ENCODE results near the gene RNF5.

The RNF5 gene

GRCh38 chr6:32178547-32179440, 589 bp downstream of the RNF5 start (continued):
- no peak for TF ChIP-seq ZNF514 (tag by site-specific recombination; IDR thresholded peaks at IDR 0.05)

- Histone ChIP-seq H3K36me3 (ENCODE audit: control insufficient read depth in 2 of 2, insufficient read depth in 1 of 2, low read length in 2 of 2) (peaks cover 0 to 46% of the 10 kb centered on the region in 2 experiments; a peak in 2 of 3 replicates), H3K27ac (ENCODE audit: extremely low read depth, low read depth, low read length) (no peak overlapping the region), H3K4me3 (ENCODE audit: low read depth, low read length) (no peak overlapping the region), H3K9me3 (ENCODE audit: control insufficient read depth, insufficient read depth, low read depth, low read length) (no peaks in the 10 kb centered on the region), H3K4me1 (ENCODE audit: control insufficient read depth, insufficient read depth, low read length) (peaks cover 14% of the 10 kb centered on the region)
- CTCF ChIA-PET: interaction anchor here (1.6 kb wide), 1 partner anchor 16 kb away, joined by 9 read pairs; no protein-coding TSS in a partner anchor
- no peak for TF ChIP-seq ZNF791 (tag by site-specific recombination; IDR thresholded peaks at IDR 0.05)
- no peak for TF ChIP-seq ZSCAN23 (tag by site-specific recombination; IDR thresholded peaks at IDR 0.05)
- no peak for TF ChIP-seq ZNF354C (tag by site-specific recombination; IDR thresholded peaks at IDR 0.05; ENCODE audit: borderline replicate concordance, low read depth)
- TF ChIP-seq ZNF292 (tag by site-specific recombination; IDR thresholded peaks at IDR 0.05; ENCODE audit: borderline replicate concordance, low read depth): no peak
- no peak for TF ChIP-seq ZNF416 (tag by site-specific recombination; IDR thresholded peaks at IDR 0.05)
- TF ChIP-seq ZEB2 (tag by site-specific recombination; IDR thresholded peaks at IDR 0.05): no peak
- TF ChIP-seq ZNF10 (tag by site-specific recombination; IDR thresholded peaks at IDR 0.05): no peak
- TF ChIP-seq ZNF266 (tag by site-specific recombination; IDR thresholded peaks at IDR 0.05; ENCODE audit: low read depth): no peak
- no peak for TF ChIP-seq ZNF140 (tag by site-specific recombination; IDR thresholded peaks at IDR 0.05)
- no peak for TF ChIP-seq ZFP37 (tag by site-specific recombination; IDR thresholded peaks at IDR 0.05)
- no peak for TF ChIP-seq ZNF747 (tag by site-specific recombination; IDR thresholded peaks at IDR 0.05)
- TF ChIP-seq GLI4 (tag by site-specific recombination; IDR thresholded peaks at IDR 0.05): no peak
- no peak for TF ChIP-seq PRDM10 (tag by site-specific recombination; IDR thresholded peaks at IDR 0.05)
- TF ChIP-seq ZNF610 (tag by site-specific recombination; IDR thresholded peaks at IDR 0.05; ENCODE audit: borderline replicate concordance): no peak
- POLR2A ChIA-PET: interaction anchor here (0.8 to 1.6 kb wide), 7 partner anchors 9 to 788 kb away, joined by 3 to 10 read pairs (median 5); partner anchors contain the start of genes BRD2, HSPA1B and PBX2
Measured at GRCh38 chr6:32179766-32180405, 1.7 kb downstream of the RNF5 start.

- Histone ChIP-seq H3K4me1 (ENCODE audit: control insufficient read depth, insufficient read depth, low read length) (peaks cover 13% of the 10 kb centered on the region), H3K9me3 (ENCODE audit: control insufficient read depth, insufficient read depth, low read depth, low read length) (no peaks in the 10 kb centered on the region), H3K36me3 (ENCODE audit: control insufficient read depth in 2 of 2, insufficient read depth in 1 of 2, low read length in 2 of 2) (peaks cover 0 to 50% of the 10 kb centered on the region in 2 experiments; a peak in 2 of 3 replicates), H3K27ac (ENCODE audit: extremely low read depth, low read depth, low read length) (no peak overlapping the region), H3K4me3 (ENCODE audit: low read depth, low read length) (no peak overlapping the region)
- CTCF ChIA-PET: interaction anchor here (0.9 kb wide), 1 partner anchor 12 kb away, joined by 3 read pairs; no protein-coding TSS in a partner anchor
- POLR2A ChIA-PET: interaction anchor here (3.0 kb wide), 1 partner anchor 14 kb away, joined by 19 read pairs; no protein-coding TSS in a partner anchor
- TF ChIP-seq ZNF2 (tag by site-specific recombination; IDR thresholded peaks at IDR 0.05): no peak
- TF ChIP-seq ZSCAN16 (tag by site-specific recombination; IDR thresholded peaks at IDR 0.05): no peak
- TF ChIP-seq INSM2 (tag by site-specific recombination; IDR thresholded peaks at IDR 0.05): no peak
- no peak for TF ChIP-seq YY1 (tag by site-specific recombination; IDR thresholded peaks at IDR 0.05)
- TF ChIP-seq SP7 (tag by site-specific recombination; IDR thresholded peaks at IDR 0.05): no peak
- no peak for TF ChIP-seq ZNF624 (tag by site-specific recombination; IDR thresholded peaks at IDR 0.05)
- no peak for TF ChIP-seq ZNF140 (tag by site-specific recombination; IDR thresholded peaks at IDR 0.05)
- TF ChIP-seq ZNF521 (tag by site-specific recombination; IDR thresholded peaks at IDR 0.05): no peak
- TF ChIP-seq RBAK (tag by site-specific recombination; IDR thresholded peaks at IDR 0.05): no peak
- TF ChIP-seq ZNF501 (tag by site-specific recombination; IDR thresholded peaks at IDR 0.05): no peak
- TF ChIP-seq GLI4 (tag by site-specific recombination; IDR thresholded peaks at IDR 0.05): no peak
- TF ChIP-seq ZNF112 (tag by site-specific recombination; IDR thresholded peaks at IDR 0.05): no peak
- no peak for TF ChIP-seq ZNF211 (tag by site-specific recombination; IDR thresholded peaks at IDR 0.05; ENCODE audit: low read depth)
- no peak for TF ChIP-seq ZNF488 (tag by site-specific recombination; IDR thresholded peaks at IDR 0.05)
Measured at GRCh38 chr6:32181148-32181702, 3.0 kb downstream of the RNF5 start.

All from HEK293 (cell line).